Measurements from ENCODE around the gene P2RX2.

GRCh38 chr12:132576701-132577100, 41.9 kb upstream of the P2RX2 start:
- no peak for TF ChIP-seq CTCF (IDR thresholded peaks at IDR 0.05)
- no peak for TF ChIP-seq POLR2A (IDR thresholded peaks at IDR 0.05)
- no peak for TF ChIP-seq EP300 (IDR thresholded peaks at IDR 0.05)
- no peak for TF ChIP-seq POLR2AphosphoS5 (IDR thresholded peaks at IDR 0.05)

Measured in upper lobe of left lung (tissue), 4 donors.